GM18499 (cell line): Measurements from ENCODE around the gene LYPD6B.

Experiments
- ATAC-seq: cut with Tn5 transposase; IDR thresholded peaks from one replicate; pipeline ENCODE4 v1.9.1; 2021; ENCODE audit warnings: moderate number of reproducible peaks; ENCODE audit not compliant: insufficient read depth, unreplicated experiment

LYPD6B gene

GRCh38 chr2:149178612-149179011, 140.1 kb downstream of the LYPD6B start:
- ATAC-seq, result no peak

- no peak for ATAC-seq
Observed at GRCh38 chr2:149180226-149180875, 141.9 kb downstream of the LYPD6B start.

GRCh38 chr2:149183187-149183586, 144.7 kb downstream of the LYPD6B start:
- ATAC-seq, result no peak

GRCh38 chr2:149184991-149185390, 146.5 kb downstream of the LYPD6B start:
- ATAC-seq, result no peak

GRCh38 chr2:149185942-149186490, 147.5 kb downstream of the LYPD6B start:
- no peak for ATAC-seq

- ATAC-seq, result no peak
Observed at GRCh38 chr2:149187057-149187456, 148.6 kb downstream of the LYPD6B start.

- ATAC-seq, result no peak
Observed at GRCh38 chr2:149188291-149188690, 149.8 kb downstream of the LYPD6B start.

GRCh38 chr2:149189769-149190168, 151.3 kb downstream of the LYPD6B start:
- no peak for ATAC-seq

GRCh38 chr2:149191915-149192314, 153.4 kb downstream of the LYPD6B start:
- no peak for ATAC-seq

GRCh38 chr2:149192427-149192826, 153.9 kb downstream of the LYPD6B start:
- ATAC-seq, result no peak

- no peak for ATAC-seq
Observed at GRCh38 chr2:149200109-149200520, 161.6 kb downstream of the LYPD6B start.

- no peak for ATAC-seq
Observed at GRCh38 chr2:149204686-149205085, 166.2 kb downstream of the LYPD6B start.

GRCh38 chr2:149205143-149205542, 166.6 kb downstream of the LYPD6B start:
- ATAC-seq, result no peak

GRCh38 chr2:149213764-149214493, 175.4 kb downstream of the LYPD6B start:
- no peak for ATAC-seq

- ATAC-seq, result no peak
Observed at GRCh38 chr2:149218497-149218896, 180.0 kb downstream of the LYPD6B start.

GRCh38 chr2:149219856-149220255, 181.4 kb downstream of the LYPD6B start:
- no peak for ATAC-seq

- no peak for ATAC-seq
Observed at GRCh38 chr2:149221002-149221401, 182.5 kb downstream of the LYPD6B start.

- ATAC-seq, result no peak
Observed at GRCh38 chr2:149221898-149222297, 183.4 kb downstream of the LYPD6B start.

GRCh38 chr2:149223472-149224095, 185.1 kb downstream of the LYPD6B start:
- no peak for ATAC-seq

- ATAC-seq, result no peak
Observed at GRCh38 chr2:149224543-149224942, 186.0 kb downstream of the LYPD6B start.

GRCh38 chr2:149225446-149225845, 186.9 kb downstream of the LYPD6B start:
- no peak for ATAC-seq
